PFSK-1 (cell line): ENCODE data around the gene LPCAT1.

ENCODE experiments used
- FOXP2 ChIP-seq: optimal IDR thresholded peaks from 2 replicates; pipeline ENCODE3; 2011; ENCODE audit warnings: borderline replicate concordance, control low read depth, inconsistent platforms; ENCODE audit not compliant: insufficient read depth; ENCODE audit errors: extremely low read length, extremely low read depth
- POLR2AphosphoS5 ChIP-seq: IDR thresholded peaks from 2 replicates; pipeline ENCODE4 v1.6.1; 2012; ENCODE audit warnings: low read depth, mild to moderate bottlenecking, control low read depth, low read length, moderate library complexity
- SIN3A ChIP-seq: IDR thresholded peaks from 2 replicates; pipeline ENCODE4 v1.6.1; 2012; ENCODE audit warnings: mild to moderate bottlenecking, low read length, moderate library complexity, borderline replicate concordance; ENCODE audit not compliant: insufficient read depth
- TAF1 ChIP-seq: IDR thresholded peaks from 2 replicates; pipeline ENCODE4 v1.6.1; 2012; ENCODE audit warnings: low read length, control low read depth, borderline replicate concordance; ENCODE audit not compliant: insufficient read depth
- TF ChIP-seq, protein P1 (sequence below), 2 experiments: IDR thresholded peaks; 2 replicates each; pipeline versions ENCODE4 v1.6.1 to v1.8.0; 2011 to 2012; ENCODE audit warnings: low read depth in 2 of 2, low read length in 2 of 2, control low read depth in 1 of 2, inconsistent platforms in 1 of 2, mild to moderate bottlenecking in 1 of 2, moderate library complexity in 1 of 2; ENCODE audit not compliant: insufficient read depth in 1 of 2

LPCAT1 gene

DNA sequence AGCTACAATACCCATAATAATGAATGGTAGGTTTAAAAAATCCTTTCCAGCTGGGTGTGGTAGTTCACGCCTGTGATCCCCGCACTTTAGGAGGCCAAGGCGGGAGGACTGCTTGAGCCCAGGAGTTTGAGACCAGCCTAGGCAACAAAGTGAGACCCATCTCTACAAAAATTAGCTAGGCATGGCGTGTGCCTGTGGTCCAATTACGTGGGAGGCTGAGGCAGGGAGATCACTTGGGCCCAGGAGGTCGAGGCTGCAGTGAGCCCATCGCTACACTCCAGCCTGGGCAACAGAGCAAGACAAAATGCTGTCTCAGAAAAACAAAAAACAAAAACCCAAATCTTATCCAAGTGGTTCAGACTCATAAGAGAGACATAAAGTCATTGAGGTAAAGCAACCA lies 44.7 kb downstream of the LPCAT1 start:
- TF ChIP-seq, protein P1, sequence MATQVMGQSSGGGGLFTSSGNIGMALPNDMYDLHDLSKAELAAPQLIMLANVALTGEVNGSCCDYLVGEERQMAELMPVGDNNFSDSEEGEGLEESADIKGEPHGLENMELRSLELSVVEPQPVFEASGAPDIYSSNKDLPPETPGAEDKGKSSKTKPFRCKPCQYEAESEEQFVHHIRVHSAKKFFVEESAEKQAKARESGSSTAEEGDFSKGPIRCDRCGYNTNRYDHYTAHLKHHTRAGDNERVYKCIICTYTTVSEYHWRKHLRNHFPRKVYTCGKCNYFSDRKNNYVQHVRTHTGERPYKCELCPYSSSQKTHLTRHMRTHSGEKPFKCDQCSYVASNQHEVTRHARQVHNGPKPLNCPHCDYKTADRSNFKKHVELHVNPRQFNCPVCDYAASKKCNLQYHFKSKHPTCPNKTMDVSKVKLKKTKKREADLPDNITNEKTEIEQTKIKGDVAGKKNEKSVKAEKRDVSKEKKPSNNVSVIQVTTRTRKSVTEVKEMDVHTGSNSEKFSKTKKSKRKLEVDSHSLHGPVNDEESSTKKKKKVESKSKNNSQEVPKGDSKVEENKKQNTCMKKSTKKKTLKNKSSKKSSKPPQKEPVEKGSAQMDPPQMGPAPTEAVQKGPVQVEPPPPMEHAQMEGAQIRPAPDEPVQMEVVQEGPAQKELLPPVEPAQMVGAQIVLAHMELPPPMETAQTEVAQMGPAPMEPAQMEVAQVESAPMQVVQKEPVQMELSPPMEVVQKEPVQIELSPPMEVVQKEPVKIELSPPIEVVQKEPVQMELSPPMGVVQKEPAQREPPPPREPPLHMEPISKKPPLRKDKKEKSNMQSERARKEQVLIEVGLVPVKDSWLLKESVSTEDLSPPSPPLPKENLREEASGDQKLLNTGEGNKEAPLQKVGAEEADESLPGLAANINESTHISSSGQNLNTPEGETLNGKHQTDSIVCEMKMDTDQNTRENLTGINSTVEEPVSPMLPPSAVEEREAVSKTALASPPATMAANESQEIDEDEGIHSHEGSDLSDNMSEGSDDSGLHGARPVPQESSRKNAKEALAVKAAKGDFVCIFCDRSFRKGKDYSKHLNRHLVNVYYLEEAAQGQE (IDR thresholded peaks at IDR 0.05; ENCODE audit: insufficient read depth in 1 of 2, low read depth in 2 of 2, low read length in 2 of 2) = no peak
- TF ChIP-seq FOXP2 = no peak
- TF ChIP-seq POLR2AphosphoS5 = no peak
- no peak for TF ChIP-seq SIN3A
- TF ChIP-seq TAF1 = no peak

DNA sequence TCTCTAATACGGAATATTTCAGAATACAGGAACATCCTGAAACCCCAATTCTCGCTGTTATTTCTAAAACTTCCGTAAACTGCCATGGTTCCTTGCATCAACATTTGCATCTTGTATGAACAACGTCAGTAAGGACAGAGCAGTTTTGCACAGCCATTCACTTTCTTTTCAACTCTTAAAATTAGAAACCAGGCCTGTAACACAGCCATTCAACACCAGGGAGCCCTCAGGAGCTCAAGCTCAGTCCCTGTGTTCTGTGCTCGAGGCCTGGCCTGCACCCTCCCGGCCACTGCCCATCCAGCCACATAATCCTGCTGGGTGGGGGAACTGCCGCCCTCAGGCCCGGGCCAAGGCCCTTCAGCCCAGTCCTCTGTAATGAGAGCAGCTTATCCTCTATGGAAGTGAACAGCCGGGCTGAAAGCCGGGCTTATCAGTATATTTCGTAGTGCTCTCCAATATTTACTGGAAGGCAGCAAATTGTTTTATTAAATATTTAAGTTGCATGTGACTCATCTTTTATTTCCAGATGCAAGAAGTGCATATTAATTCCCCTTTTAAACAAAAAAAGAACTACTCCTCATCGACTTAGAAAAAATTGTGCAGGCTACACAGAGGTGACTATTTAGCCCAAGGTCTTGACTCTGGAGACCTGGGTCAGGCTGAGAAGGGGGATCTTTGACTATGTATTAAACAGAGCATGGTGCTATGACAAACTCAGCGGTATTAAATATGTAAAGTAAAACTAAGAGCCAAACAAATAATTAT lies 45.3 kb downstream of the LPCAT1 start:
- TF ChIP-seq TAF1 = no peak
- TF ChIP-seq SIN3A = no peak
- TF ChIP-seq, protein P1 (IDR thresholded peaks at IDR 0.05; ENCODE audit: insufficient read depth in 1 of 2, low read depth in 2 of 2, low read length in 2 of 2) = no peak
- no peak for TF ChIP-seq FOXP2
- TF ChIP-seq POLR2AphosphoS5 = no peak

DNA sequence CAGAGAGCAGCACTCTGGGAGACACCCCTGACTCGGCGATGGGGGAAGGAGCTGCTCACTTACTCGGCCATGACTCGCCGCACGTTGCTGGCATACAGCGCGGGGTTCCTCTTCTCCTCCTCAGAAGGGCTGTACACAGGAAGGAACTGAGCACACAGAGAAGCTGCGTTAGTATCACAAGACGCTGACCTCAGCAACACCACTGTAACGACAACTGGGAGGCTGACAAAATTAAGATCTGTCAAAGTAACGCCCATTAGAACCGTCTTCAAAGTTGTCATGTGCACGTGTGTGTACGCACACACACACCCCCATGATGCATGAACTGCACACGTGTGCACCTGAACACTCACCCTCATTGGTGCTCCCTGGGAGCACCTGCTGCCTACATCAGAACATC lies 46.4 kb downstream of the LPCAT1 start:
- TF ChIP-seq FOXP2 (no peak), SIN3A (no peak)

DNA sequence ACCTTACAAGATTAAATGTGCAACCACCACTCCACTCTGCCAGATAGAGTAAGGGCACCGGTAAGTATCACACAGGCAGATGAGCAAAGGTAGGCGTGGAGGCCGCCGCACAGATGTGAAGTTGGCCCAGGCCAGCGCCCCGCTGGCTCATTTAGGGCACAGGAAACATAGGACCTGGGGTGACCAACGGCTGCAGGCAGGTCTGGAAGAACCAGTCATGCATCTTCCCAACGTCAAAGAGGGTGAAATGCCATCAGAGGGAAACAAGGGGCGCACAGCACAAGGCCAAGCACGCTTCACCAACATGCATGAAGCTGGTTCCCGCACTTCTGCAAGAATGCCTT lies 46.8 kb downstream of the LPCAT1 start:
- TF ChIP-seq SIN3A (no peak), TAF1 (no peak), POLR2AphosphoS5 (no peak), FOXP2 (no peak)
- TF ChIP-seq, protein P1 (IDR thresholded peaks at IDR 0.05; ENCODE audit: insufficient read depth in 1 of 2, low read depth in 2 of 2, low read length in 2 of 2) = no peak

DNA sequence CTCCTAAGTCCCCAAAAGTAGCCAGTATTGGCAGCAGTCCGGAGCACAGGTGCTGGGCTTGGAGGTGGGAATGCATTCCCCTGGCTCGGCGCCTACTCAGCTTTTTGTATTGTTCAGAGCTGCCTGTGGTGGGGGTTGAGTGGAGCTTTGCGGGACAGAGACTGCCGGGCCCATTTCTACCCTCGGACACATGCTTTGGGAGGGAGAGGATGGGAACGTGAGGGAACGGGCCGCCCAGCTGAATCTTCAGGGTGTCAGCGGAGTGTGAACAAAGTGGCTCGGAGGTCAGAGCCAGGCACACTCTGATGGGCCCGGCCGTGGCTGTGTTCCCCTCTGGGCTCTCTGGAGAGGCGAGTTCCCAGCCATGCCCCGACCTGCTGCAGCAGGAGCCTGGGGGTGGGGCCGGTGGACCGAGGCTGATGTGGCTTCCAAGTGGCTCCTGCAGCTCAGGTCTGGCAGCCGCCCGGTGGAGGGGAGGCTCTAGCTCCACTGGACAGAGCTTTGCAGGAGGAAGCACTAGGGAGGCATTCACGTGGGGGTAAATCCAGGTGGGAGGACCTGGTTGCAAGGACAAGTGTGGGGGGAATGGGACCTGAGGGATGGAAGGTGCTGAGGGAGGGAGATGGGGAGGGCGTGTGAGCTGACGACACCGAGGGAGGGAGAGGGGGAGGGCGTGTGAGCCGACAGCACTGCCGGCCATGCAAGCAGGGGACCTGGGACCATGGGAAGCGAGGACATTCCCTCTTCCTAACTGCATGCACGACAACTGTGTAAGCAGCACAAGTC lies 47.4 kb downstream of the LPCAT1 start:
- no peak for TF ChIP-seq TAF1
- no peak for TF ChIP-seq FOXP2

DNA sequence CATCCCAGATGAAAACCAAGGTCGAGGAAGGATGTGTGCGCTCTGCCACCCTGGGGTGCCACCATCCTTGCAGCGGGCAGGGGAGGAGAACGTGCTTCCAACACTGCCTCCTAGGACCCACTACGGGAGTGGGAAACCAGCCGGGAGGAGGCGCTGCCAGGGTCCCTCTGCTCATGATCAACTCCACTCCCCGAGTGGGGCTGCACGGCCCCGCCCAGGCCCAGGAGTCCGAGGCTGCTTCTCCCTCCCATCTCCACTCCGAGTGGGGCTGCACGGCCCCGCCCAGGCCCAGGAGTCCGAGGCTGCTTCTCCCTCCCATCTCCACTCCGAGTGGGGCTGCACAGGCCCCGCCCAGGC lies 48.2 kb downstream of the LPCAT1 start:
- 0 out of 2 replicates have a peak, but pooled peaks have one; percentile 8 for TF ChIP-seq POLR2AphosphoS5
